ENCODE measurements around the gene EFCAB14.

Gene EFCAB14

DNA sequence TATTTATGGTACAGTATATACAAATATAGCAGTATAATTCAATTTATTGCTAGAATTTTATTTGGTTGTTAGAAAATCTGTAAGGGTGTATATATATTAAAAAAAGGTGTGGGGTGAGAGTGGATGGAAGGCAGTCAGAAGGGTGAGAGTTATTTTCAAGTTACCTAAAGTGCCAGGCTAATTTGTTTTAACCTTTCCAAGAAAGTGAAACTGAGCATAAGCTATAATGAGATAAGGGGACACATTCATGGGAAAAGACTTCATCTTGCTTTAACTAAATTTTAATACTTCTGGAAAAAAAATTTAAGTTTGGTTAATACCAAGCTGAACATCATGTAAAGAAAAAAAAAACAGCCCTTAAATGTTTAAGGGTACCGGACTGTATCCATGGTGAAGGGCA, 42.4 kb downstream of the EFCAB14 start:
- DNase-seq (ENCODE audit: low read depth) = no peak
- H3K4me3 ChIP-seq (replicated peaks; ENCODE audit: low read depth, low read length) = no peak overlapping the region
- no peak for TF ChIP-seq CTCF (IDR thresholded peaks at IDR 0.05; ENCODE audit: low read length, missing control alignments)

GRCh38 chr1:46675549-46676314, 43.2 kb downstream of the EFCAB14 start:
- no peak overlapping the region for H3K4me3 ChIP-seq (replicated peaks; ENCODE audit: low read depth, low read length)
- DNase-seq (ENCODE audit: low read depth) = no peak
- TF ChIP-seq CTCF (IDR thresholded peaks at IDR 0.05; ENCODE audit: low read length, missing control alignments) = no peak

DNA sequence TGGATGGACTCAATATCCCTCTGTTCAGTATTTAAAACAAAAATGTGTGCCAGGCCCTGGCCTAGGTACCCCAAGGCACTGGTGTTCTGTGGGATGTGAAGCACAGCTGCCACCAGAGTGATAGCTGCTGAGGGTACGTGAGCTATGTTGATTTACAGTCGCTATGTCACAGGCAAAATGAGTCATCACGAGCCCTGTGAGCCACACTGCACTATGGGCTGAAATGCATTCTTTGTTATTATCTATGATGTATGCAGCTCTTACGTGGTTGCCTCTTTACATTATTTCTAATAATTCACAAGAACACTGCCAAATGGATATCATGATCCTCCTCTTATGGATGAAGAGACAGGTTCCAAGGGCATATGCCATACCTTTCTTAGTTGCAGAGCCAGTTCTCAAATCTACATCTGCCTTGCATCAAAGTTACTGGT, 45.1 kb downstream of the EFCAB14 start:
- no peak overlapping the region for H3K4me3 ChIP-seq (replicated peaks; ENCODE audit: low read depth, low read length)
- DNase-seq (ENCODE audit: low read depth) = peak; percentile 47
- TF ChIP-seq CTCF (IDR thresholded peaks at IDR 0.05; ENCODE audit: low read length, missing control alignments) = no peak

DNA sequence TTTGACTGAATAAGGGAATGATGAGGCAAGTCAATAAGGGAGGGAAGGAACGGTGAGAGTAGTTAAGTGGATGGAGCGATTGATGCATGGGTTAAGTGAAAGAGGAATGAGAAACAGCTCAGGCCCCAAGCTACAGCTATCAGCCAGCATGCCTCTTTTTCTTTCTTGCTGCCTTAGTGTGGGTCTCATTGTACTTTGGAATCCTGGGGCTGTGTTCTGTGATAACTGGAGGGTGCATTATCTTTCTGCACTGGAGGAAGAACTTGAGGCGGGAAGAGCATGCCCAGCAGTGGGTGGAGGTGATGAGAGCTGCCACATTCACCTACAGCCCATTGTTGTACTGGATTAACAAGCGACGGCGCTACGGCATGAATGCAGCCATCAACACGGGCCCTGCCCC, 46.2 kb downstream of the EFCAB14 start:
- H3K4me3 ChIP-seq (replicated peaks; ENCODE audit: low read depth, low read length) = no peak overlapping the region
- no peak for TF ChIP-seq CTCF (IDR thresholded peaks at IDR 0.05; ENCODE audit: low read length, missing control alignments)
- no peak for DNase-seq (ENCODE audit: low read depth)

DNA sequence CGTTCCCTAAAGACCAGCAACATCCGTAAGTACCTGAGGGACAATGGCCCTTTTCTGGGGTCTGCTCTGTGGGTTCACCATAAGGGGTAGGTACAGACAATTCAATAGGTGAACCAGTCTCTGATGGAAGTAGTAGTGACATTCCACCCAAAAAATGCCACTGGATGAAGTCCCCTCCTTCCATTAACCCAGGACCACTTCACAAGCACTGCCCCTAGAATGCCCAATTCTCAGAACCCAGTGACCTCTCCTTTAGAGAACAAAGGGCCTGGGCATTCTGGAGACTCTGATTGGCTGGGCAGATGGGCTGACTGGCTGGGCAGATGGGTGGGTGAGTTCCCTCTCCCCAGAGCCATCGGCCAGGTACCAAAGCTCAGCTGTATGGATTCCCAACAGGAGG, 47.4 kb downstream of the EFCAB14 start, which contains the start of gene TEX38:
Gene TEX38 (plus strand): TSS at position 301 of the 400 bp plus-strand sequence. CDS start 81 bp downstream, at position 382.
- no peak for DNase-seq (ENCODE audit: low read depth)
- no peak within 1 kb of the TSS for H3K4me3 ChIP-seq (replicated peaks; ENCODE audit: low read depth, low read length)
- no peak for TF ChIP-seq CTCF (IDR thresholded peaks at IDR 0.05; ENCODE audit: low read length, missing control alignments)

GRCh38 chr1:46670134-46670533, 48.8 kb downstream of the EFCAB14 start:
- DNase-seq (ENCODE audit: low read depth) = no peak
- H3K4me3 ChIP-seq (replicated peaks; ENCODE audit: low read depth, low read length) = no peak overlapping the region
- TF ChIP-seq CTCF (IDR thresholded peaks at IDR 0.05; ENCODE audit: low read length, missing control alignments) = no peak
